Esophagus (tissue), 2 donors: ENCODE data around the gene GMDS. TPM values are rescaled to one million over a fixed set of nuclear protein-coding genes. Genes with fewer than 3 reads are reported as not detected.

Experiments used
- H3K27ac ChIP-seq, 2 donors: one replicate each; pipeline ENCODE4 v1.5.1; 2013; ENCODE audit warnings: low read depth in 2 of 2, mild to moderate bottlenecking in 2 of 2, inconsistent platforms in 1 of 2, low read length in 1 of 2, moderate library complexity in 1 of 2
- H3K27me3 ChIP-seq, 2 donors: one replicate each; pipeline ENCODE4 v1.6.1; 2013; ENCODE audit warnings: low read length in 2 of 2, control low read depth in 1 of 2, mild to moderate bottlenecking in 1 of 2; ENCODE audit not compliant: insufficient read depth in 2 of 2, control insufficient read depth in 1 of 2
- H3K36me3 ChIP-seq, 2 donors: one replicate each; pipeline ENCODE4 v1.6.1; 2013; ENCODE audit warnings: low read length in 1 of 2; ENCODE audit not compliant: control insufficient read depth in 2 of 2, insufficient read depth in 2 of 2
- H3K4me1 ChIP-seq, 2 donors: one replicate each; pipeline ENCODE4 v1.6.1; 2013; ENCODE audit warnings: low read length in 1 of 2; ENCODE audit not compliant: control insufficient read depth in 2 of 2, insufficient read depth in 2 of 2
- H3K4me3 ChIP-seq, 2 donors: one replicate each; pipeline ENCODE4 v1.5.1; 2013; ENCODE audit warnings: low read length in 2 of 2, mild to moderate bottlenecking in 2 of 2, low read depth in 1 of 2, moderate library complexity in 1 of 2
- H3K9me3 ChIP-seq, 2 donors: one replicate each; pipeline ENCODE4 v1.6.1; 2013; ENCODE audit warnings: mild to moderate bottlenecking in 2 of 2, low read depth in 1 of 2, low read length in 1 of 2, moderate library complexity in 1 of 2; ENCODE audit not compliant: control insufficient read depth in 2 of 2, insufficient read depth in 1 of 2
- WGBS, 2 donors: extraction: QIAGEN DNeasy Blood & Tissue Kit; methylation state at CpG; one replicate each; pipeline ENCODE4 v1.1.7; 2013; 5-methylcytosine and 5-hydroxymethylcytosine counted together
- polyA plus RNA-seq, 2 donors: library from polyadenylated mRNA; stranded (reverse); fragments of 200-250 nt; gene quantifications; one replicate each; pipeline ENCODE4 v1.2.3, GENCODE V29; 2013
- donor health status: healthy with polysubstance abuse.
- donor health status: Bipolar disorder and iron deficiency.

The GMDS gene
- polyA plus RNA-seq, 2 donors = 42.4 to 54.5 TPM

GRCh38 chr6:2034256-2034655 is 211.1 kb downstream of the GMDS start:
- Histone ChIP-seq H3K4me1 (no peaks in the 10 kb centered on the region), H3K4me3 (no peak overlapping the region), H3K27me3 (no peaks in the 10 kb centered on the region), H3K27ac (no peak overlapping the region), H3K9me3 (no peaks in the 10 kb centered on the region), H3K36me3 (no peaks in the 10 kb centered on the region)
- 85% methylated on average over 6 of the region's 6 CpGs for WGBS, 2 donors

- WGBS, 2 donors = 94 to 97% methylated on average over 4 of the region's 4 CpGs
- H3K36me3 ChIP-seq = no peaks in the 10 kb centered on the region
- no peaks in the 10 kb centered on the region for H3K27me3 ChIP-seq
- no peaks in the 10 kb centered on the region for H3K9me3 ChIP-seq
- no peaks in the 10 kb centered on the region for H3K4me1 ChIP-seq
- H3K4me3 ChIP-seq = no peak overlapping the region
- no peak overlapping the region for H3K27ac ChIP-seq
Observed at GRCh38 chr6:2033544-2033943, 211.9 kb downstream of the GMDS start.

GRCh38 chr6:2030682-2031244 is 214.6 kb downstream of the GMDS start:
- no peaks in the 10 kb centered on the region for H3K9me3 ChIP-seq
- H3K4me3 ChIP-seq = no peak overlapping the region
- H3K27ac ChIP-seq = no peak overlapping the region
- no peaks in the 10 kb centered on the region for H3K4me1 ChIP-seq
- 92 to 94% methylated on average over 7 of the region's 7 CpGs for WGBS, 2 donors
- H3K36me3 ChIP-seq = no peaks in the 10 kb centered on the region
- no peaks in the 10 kb centered on the region for H3K27me3 ChIP-seq

GRCh38 chr6:2029952-2030351 is 215.5 kb downstream of the GMDS start:
- WGBS, 2 donors = 92 to 94% methylated on average over 3 of the region's 3 CpGs
- H3K4me1 ChIP-seq = no peaks in the 10 kb centered on the region
- no peak overlapping the region for H3K4me3 ChIP-seq
- H3K27me3 ChIP-seq = no peaks in the 10 kb centered on the region
- no peak overlapping the region for H3K27ac ChIP-seq
- no peaks in the 10 kb centered on the region for H3K36me3 ChIP-seq
- H3K9me3 ChIP-seq = no peaks in the 10 kb centered on the region

GRCh38 chr6:2029130-2029794 is 216.1 kb downstream of the GMDS start:
- Histone ChIP-seq H3K27ac (no peak overlapping the region), H3K4me1 (no peaks in the 10 kb centered on the region), H3K36me3 (no peaks in the 10 kb centered on the region), H3K9me3 (no peaks in the 10 kb centered on the region), H3K27me3 (no peaks in the 10 kb centered on the region), H3K4me3 (no peak overlapping the region)
- WGBS, 2 donors = 71 to 78% methylated on average over 1 of the region's 1 CpG

GRCh38 chr6:2028457-2029038 is 216.9 kb downstream of the GMDS start:
- 44 to 45% methylated on average over 6 of the region's 6 CpGs for WGBS, 2 donors
- Histone ChIP-seq H3K4me1 (no peaks in the 10 kb centered on the region), H3K27ac (no peak overlapping the region), H3K4me3 (no peak overlapping the region), H3K27me3 (no peaks in the 10 kb centered on the region), H3K36me3 (no peaks in the 10 kb centered on the region), H3K9me3 (no peaks in the 10 kb centered on the region)

GRCh38 chr6:2026133-2026532 is 219.3 kb downstream of the GMDS start:
- 84 to 89% methylated on average over 7 of the region's 7 CpGs for WGBS, 2 donors
- H3K27ac ChIP-seq = no peak overlapping the region
- H3K4me1 ChIP-seq = no peaks in the 10 kb centered on the region
- no peak overlapping the region for H3K4me3 ChIP-seq
- H3K27me3 ChIP-seq = no peaks in the 10 kb centered on the region
- H3K36me3 ChIP-seq = no peaks in the 10 kb centered on the region
- no peaks in the 10 kb centered on the region for H3K9me3 ChIP-seq

- no peak overlapping the region for H3K27ac ChIP-seq
- no peak overlapping the region for H3K4me3 ChIP-seq
- 41 to 66% methylated on average over 4 of the region's 4 CpGs for WGBS, 2 donors
Observed at GRCh38 chr6:2021713-2022125, 223.7 kb downstream of the GMDS start.

GRCh38 chr6:2020909-2021308 is 224.5 kb downstream of the GMDS start:
- no peaks in the 10 kb centered on the region for H3K4me1 ChIP-seq
- H3K27me3 ChIP-seq = no peaks in the 10 kb centered on the region
- H3K36me3 ChIP-seq = no peaks in the 10 kb centered on the region
- no peak overlapping the region for H3K4me3 ChIP-seq
- no peaks in the 10 kb centered on the region for H3K9me3 ChIP-seq
- peak overlapping the region in 1 of 2 donors; percentile 4 for H3K27ac ChIP-seq

More at GRCh38 chr6:2021713-2022125, 223.7 kb downstream of the GMDS start:
- no peaks in the 10 kb centered on the region for H3K4me1 ChIP-seq
- H3K9me3 ChIP-seq = no peaks in the 10 kb centered on the region
- H3K27me3 ChIP-seq = no peaks in the 10 kb centered on the region
- no peaks in the 10 kb centered on the region for H3K36me3 ChIP-seq

- H3K36me3 ChIP-seq = no peaks in the 10 kb centered on the region
- H3K4me1 ChIP-seq = no peaks in the 10 kb centered on the region
- H3K4me3 ChIP-seq = no peak overlapping the region
- no peak overlapping the region for H3K27ac ChIP-seq
- no peaks in the 10 kb centered on the region for H3K27me3 ChIP-seq
- no peaks in the 10 kb centered on the region for H3K9me3 ChIP-seq
Observed at GRCh38 chr6:2019051-2019450, 226.4 kb downstream of the GMDS start.
